ENCODE results near the gene ST7L.

The ST7L gene

DNA sequence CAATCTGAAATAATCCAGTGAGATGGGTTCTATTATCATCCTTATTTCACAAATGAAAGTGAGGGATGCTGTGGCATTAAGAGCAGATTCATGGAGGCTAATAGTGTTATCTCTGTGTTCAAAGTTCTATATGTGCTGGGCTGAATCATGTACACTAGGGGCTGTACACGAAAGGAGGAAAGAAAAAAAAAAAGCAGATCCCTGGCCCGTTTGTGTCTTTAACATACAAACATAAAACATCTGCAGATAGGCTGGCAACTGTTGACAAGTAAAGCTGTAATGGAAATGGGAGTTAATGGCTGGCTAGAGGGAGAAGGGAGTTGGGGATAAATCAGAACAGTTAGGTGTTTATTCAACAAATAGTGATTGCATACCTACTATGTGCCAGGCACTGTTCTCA is 107.0 kb downstream of the ST7L start:
- in situ Hi-C loops (cut with HindIII; ENCODE audit: low sequenced_read_pairs), result no loop called here
- DNase-seq (ENCODE audit: low read depth, low spot score), result no peak
- TF ChIP-seq, protein P1, sequence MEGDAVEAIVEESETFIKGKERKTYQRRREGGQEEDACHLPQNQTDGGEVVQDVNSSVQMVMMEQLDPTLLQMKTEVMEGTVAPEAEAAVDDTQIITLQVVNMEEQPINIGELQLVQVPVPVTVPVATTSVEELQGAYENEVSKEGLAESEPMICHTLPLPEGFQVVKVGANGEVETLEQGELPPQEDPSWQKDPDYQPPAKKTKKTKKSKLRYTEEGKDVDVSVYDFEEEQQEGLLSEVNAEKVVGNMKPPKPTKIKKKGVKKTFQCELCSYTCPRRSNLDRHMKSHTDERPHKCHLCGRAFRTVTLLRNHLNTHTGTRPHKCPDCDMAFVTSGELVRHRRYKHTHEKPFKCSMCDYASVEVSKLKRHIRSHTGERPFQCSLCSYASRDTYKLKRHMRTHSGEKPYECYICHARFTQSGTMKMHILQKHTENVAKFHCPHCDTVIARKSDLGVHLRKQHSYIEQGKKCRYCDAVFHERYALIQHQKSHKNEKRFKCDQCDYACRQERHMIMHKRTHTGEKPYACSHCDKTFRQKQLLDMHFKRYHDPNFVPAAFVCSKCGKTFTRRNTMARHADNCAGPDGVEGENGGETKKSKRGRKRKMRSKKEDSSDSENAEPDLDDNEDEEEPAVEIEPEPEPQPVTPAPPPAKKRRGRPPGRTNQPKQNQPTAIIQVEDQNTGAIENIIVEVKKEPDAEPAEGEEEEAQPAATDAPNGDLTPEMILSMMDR (IDR thresholded peaks at IDR 0.05; ENCODE audit: low read depth, low read length), result no peak
- no peak overlapping the region for H3K4me3 ChIP-seq (ENCODE audit: low read depth, low read length)

- no peak for DNase-seq (ENCODE audit: low read depth, low spot score)
- no peak overlapping the region for H3K4me3 ChIP-seq (ENCODE audit: low read depth, low read length)
- TF ChIP-seq, protein P1 (IDR thresholded peaks at IDR 0.05; ENCODE audit: low read depth, low read length), result no peak
- in situ Hi-C loops (cut with HindIII; ENCODE audit: low sequenced_read_pairs), result no loop called here
Measured at GRCh38 chr1:112510340-112510739, 108.6 kb downstream of the ST7L start.

DNA sequence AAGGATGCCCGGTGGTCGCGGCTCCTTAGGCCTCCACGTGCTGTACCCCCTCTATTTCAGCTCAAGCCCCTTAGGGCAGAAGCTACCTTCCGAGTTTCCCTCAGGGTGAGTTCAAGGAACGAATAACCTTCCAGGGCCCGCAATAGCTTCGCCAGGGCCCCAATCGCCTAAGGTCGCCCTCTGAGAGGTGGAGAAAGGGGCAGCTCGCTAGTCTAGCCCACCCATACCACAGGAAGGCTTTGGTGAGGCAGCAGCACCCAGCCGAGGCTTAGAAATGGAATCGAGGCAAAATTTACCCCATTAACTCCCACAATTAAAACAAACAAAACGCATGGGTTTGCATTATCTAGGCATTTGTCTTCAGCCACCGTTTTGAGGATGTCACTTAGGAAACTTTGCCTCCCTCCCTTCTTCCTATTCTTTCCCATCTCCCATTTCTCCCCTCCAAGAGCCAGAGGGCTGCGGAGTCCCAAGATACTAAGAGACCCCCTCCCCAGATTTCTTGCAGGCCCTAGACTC is 109.2 kb downstream of the ST7L start:
- no peak for DNase-seq (ENCODE audit: low read depth, low spot score)
- in situ Hi-C loops (cut with HindIII; ENCODE audit: low sequenced_read_pairs), result no loop called here
- peak overlapping the region; percentile 41 for H3K4me3 ChIP-seq (ENCODE audit: low read depth, low read length)
- TF ChIP-seq, protein P1 (IDR thresholded peaks at IDR 0.05; ENCODE audit: low read depth, low read length), result no peak

GRCh38 chr1:112509005-112509659 is 109.8 kb downstream of the ST7L start:
- peak overlapping the region; percentile 41 for H3K4me3 ChIP-seq (ENCODE audit: low read depth, low read length)
- TF ChIP-seq, protein P1 (IDR thresholded peaks at IDR 0.05; ENCODE audit: low read depth, low read length), result no peak
- in situ Hi-C loops (cut with HindIII; ENCODE audit: low sequenced_read_pairs), result no loop called here
- DNase-seq (ENCODE audit: low read depth, low spot score), result no peak

- DNase-seq (ENCODE audit: low read depth, low spot score), result no peak
- TF ChIP-seq, protein P1 (IDR thresholded peaks at IDR 0.05; ENCODE audit: low read depth, low read length), result no peak
- in situ Hi-C loops (cut with HindIII; ENCODE audit: low sequenced_read_pairs), result no loop called here
- H3K4me3 ChIP-seq (ENCODE audit: low read depth, low read length), result peak within 1 kb of the TSS; percentile 41
Measured at GRCh38 chr1:112508278-112509004, 110.5 kb downstream of the ST7L start, which contains the start of gene WNT2B. Gene WNT2B (plus strand): TSS chr1:112508965. CDS start chr1:112509263, 298 bp downstream.

DNA sequence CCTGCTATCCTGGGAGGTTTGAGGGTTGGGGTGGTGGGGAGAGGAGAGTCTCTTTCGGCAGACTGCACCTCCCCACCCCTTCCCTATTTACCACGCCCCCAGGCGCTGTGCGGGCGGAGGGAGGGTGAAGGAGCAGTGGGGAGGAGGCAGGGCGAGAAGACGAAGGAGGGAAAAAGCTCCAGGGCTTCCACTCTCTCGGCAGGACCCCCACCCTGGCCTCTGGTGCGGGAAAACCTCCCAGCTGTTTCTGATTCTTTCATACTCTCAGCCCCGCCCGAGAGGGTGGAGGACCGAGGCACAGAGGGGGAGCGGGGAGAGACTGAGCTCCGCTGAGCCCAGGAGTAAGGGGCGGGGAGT is 111.0 kb downstream of the ST7L start:
- TF ChIP-seq, protein P1 (IDR thresholded peaks at IDR 0.05; ENCODE audit: low read depth, low read length), result no peak
- no peak for DNase-seq (ENCODE audit: low read depth, low spot score)
- in situ Hi-C loops (cut with HindIII; ENCODE audit: low sequenced_read_pairs), result no loop called here
- peak overlapping the region; percentile 41 for H3K4me3 ChIP-seq (ENCODE audit: low read depth, low read length)
